ENCODE data around the gene RFX8.

RFX8 gene

DNA sequence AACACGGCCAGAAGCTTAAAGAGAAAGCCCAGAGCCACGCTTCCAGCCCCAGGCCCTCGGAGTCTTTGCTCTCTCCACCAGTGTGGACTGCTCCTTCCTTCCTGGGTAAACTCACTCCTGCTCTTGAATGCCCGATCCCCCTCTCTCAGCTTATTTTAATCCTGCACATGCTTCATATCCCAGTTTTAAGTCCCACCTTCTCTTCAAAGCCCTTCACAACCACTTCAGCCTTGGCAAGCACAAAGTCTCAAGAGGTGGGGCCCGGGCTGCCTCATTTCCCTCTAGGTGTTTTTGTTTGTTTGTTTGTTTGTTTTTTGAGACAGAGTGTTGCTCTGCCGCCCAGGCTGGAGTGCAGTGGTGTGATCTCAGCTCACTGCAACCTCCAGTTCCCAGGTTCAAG is 66.0 kb downstream of the RFX8 start:
- DNase-seq (ENCODE audit: insufficient read length, low spot score): no peak
- no peak for FAIRE-seq
- no peak for TF ChIP-seq SPI1 (IDR thresholded peaks at IDR 0.05; ENCODE audit: low read depth, low read length)
- no peak for TF ChIP-seq POLR2AphosphoS5 (IDR thresholded peaks at IDR 0.05; ENCODE audit: low read depth, low read length)
- no peak for TF ChIP-seq POU2F2 (IDR thresholded peaks at IDR 0.05; ENCODE audit: low read depth, low read length)
- no peak for TF ChIP-seq POLR2A (IDR thresholded peaks at IDR 0.05; ENCODE audit: low read depth, low read length)
- TF ChIP-seq PAX5 (IDR thresholded peaks at IDR 0.05; ENCODE audit: insufficient read depth, low read length, severe bottlenecking): no peak
- TF ChIP-seq TAF1 (IDR thresholded peaks at IDR 0.05; ENCODE audit: low read depth, low read length): no peak

DNA sequence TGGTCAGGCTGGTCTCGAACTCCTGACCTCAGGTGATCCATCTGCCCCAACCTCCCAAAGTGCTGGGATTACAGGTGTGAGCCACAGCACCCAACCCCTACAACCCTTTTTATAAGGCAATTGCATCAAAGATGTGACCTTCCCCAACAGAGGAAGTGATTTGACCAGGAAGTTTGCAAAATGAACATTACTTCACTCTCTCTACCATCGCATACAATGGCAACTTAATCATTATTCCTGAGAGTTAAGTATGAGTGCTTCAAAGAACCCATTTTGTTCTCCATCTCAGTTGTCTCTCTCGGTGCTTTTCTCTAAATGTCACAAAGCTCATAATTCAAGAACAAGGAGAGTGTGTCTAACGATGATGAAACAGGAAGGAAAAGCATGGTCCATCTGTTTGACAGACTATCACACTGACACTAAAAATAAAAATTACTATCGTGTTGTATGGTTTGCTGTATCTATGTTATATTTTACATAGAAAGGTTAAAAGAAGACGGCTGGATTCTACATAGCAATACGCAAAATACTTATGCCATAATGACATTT is 69.5 kb downstream of the RFX8 start:
- TF ChIP-seq TAF1 (IDR thresholded peaks at IDR 0.05; ENCODE audit: low read depth, low read length) (no peak), PAX5 (IDR thresholded peaks at IDR 0.05; ENCODE audit: insufficient read depth, low read length, severe bottlenecking) (no peak), POLR2AphosphoS5 (IDR thresholded peaks at IDR 0.05; ENCODE audit: low read depth, low read length) (no peak), SPI1 (IDR thresholded peaks at IDR 0.05; ENCODE audit: low read depth, low read length) (no peak), POU2F2 (IDR thresholded peaks at IDR 0.05; ENCODE audit: low read depth, low read length) (no peak), POLR2A (IDR thresholded peaks at IDR 0.05; ENCODE audit: low read depth, low read length) (no peak)
- DNase-seq (ENCODE audit: insufficient read length, low spot score) (no peak), FAIRE-seq (no peak)

DNA sequence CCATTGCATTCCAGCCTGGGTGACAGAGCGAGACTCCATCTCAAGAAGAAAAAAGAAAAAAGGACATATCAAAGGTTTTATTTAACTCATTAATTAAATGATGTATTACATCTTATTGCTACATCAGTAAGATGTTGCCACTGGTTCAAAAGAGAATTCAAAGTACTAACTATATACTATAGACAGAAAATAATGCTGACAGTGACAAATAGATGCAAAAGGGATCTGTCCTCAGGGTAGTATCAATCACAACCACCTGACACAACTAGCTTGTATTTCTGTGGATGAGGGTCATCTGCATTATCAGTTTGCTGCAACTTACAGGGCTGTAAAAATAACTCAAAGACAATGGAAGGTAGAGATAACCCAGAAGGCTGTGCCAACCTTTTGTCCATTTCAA is 71.2 kb downstream of the RFX8 start:
- no peak for FAIRE-seq
- no peak for TF ChIP-seq SPI1 (IDR thresholded peaks at IDR 0.05; ENCODE audit: low read depth, low read length)
- no peak for TF ChIP-seq POU2F2 (IDR thresholded peaks at IDR 0.05; ENCODE audit: low read depth, low read length)
- TF ChIP-seq PAX5 (IDR thresholded peaks at IDR 0.05; ENCODE audit: insufficient read depth, low read length, severe bottlenecking): no peak
- TF ChIP-seq POLR2A (IDR thresholded peaks at IDR 0.05; ENCODE audit: low read depth, low read length): no peak
- no peak for TF ChIP-seq POLR2AphosphoS5 (IDR thresholded peaks at IDR 0.05; ENCODE audit: low read depth, low read length)
- no peak for TF ChIP-seq TAF1 (IDR thresholded peaks at IDR 0.05; ENCODE audit: low read depth, low read length)
- DNase-seq (ENCODE audit: insufficient read length, low spot score): no peak

DNA sequence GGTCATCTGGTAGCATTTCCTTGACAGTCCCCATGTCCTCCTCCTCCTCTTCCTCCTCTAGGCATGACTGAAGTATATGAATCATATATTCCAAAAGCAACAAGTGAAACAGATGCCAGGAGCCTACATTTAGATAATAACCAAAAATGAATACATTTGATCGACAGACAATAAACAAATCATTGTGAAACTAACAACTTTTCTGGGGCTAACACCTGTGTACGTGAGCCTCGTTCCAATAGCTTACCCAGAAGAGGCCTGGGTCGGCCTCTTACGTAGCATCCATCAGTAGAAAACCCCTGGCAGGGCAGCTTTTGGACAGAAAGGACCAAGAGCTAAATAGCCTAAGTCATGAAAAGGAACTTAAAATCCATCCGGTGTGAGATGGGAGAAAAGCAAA is 72.3 kb downstream of the RFX8 start:
- DNase-seq (ENCODE audit: insufficient read length, low spot score): no peak
- TF ChIP-seq POU2F2 (IDR thresholded peaks at IDR 0.05; ENCODE audit: low read depth, low read length) (no peak), SPI1 (IDR thresholded peaks at IDR 0.05; ENCODE audit: low read depth, low read length) (no peak), TAF1 (IDR thresholded peaks at IDR 0.05; ENCODE audit: low read depth, low read length) (no peak), POLR2A (IDR thresholded peaks at IDR 0.05; ENCODE audit: low read depth, low read length) (no peak), PAX5 (IDR thresholded peaks at IDR 0.05; ENCODE audit: insufficient read depth, low read length, severe bottlenecking) (no peak), POLR2AphosphoS5 (IDR thresholded peaks at IDR 0.05; ENCODE audit: low read depth, low read length) (no peak)
- FAIRE-seq: no peak

DNA sequence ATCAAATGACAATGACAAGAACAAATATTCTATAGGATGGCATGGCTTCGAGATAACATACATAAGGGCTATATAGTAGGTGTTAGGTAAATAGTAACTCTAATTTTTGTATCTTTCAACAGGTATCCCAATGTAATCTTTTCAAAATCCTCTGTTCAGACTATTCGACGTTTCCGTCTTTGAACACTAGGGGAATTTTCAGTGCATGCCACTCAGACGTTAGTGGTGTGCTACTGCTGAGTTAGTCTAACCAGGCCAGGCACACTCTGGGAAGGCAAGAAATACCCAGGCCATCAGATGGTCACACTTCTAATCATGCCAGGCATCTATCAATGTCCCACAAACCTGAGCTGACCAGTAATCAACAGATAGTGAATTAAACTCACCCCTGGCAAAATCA is 73.0 kb downstream of the RFX8 start:
- no peak for FAIRE-seq
- no peak for DNase-seq (ENCODE audit: insufficient read length, low spot score)

DNA sequence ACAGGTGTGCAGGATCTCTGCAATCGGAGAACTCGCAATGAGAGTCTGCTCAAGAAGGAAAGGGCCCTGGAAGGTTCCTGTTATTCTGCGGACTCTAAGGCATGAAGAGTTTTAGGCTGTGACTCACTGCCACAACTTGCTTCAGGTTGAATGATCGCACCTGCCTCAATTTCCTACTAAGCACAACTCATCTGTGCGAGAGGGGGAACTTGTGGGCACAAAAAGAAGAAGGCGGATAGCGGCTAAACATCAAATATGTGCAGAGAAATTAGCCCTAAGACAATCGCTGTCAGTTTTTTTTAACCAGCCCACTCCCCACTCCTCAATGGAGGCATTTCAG is 73.6 kb downstream of the RFX8 start:
- TF ChIP-seq POU2F2 (IDR thresholded peaks at IDR 0.05; ENCODE audit: low read depth, low read length) (no peak), SPI1 (IDR thresholded peaks at IDR 0.05; ENCODE audit: low read depth, low read length) (no peak), TAF1 (IDR thresholded peaks at IDR 0.05; ENCODE audit: low read depth, low read length) (no peak), POLR2AphosphoS5 (IDR thresholded peaks at IDR 0.05; ENCODE audit: low read depth, low read length) (no peak), PAX5 (IDR thresholded peaks at IDR 0.05; ENCODE audit: insufficient read depth, low read length, severe bottlenecking) (no peak), POLR2A (IDR thresholded peaks at IDR 0.05; ENCODE audit: low read depth, low read length) (no peak)
- DNase-seq (ENCODE audit: insufficient read length, low spot score) (no peak), FAIRE-seq (no peak)

More for the DNA sequence above, 73.0 kb downstream of the RFX8 start:
- no peak for TF ChIP-seq POLR2A (IDR thresholded peaks at IDR 0.05; ENCODE audit: low read depth, low read length)
- no peak for TF ChIP-seq SPI1 (IDR thresholded peaks at IDR 0.05; ENCODE audit: low read depth, low read length)
- TF ChIP-seq POU2F2 (IDR thresholded peaks at IDR 0.05; ENCODE audit: low read depth, low read length): no peak
- no peak for TF ChIP-seq POLR2AphosphoS5 (IDR thresholded peaks at IDR 0.05; ENCODE audit: low read depth, low read length)
- TF ChIP-seq PAX5 (IDR thresholded peaks at IDR 0.05; ENCODE audit: insufficient read depth, low read length, severe bottlenecking): no peak
- no peak for TF ChIP-seq TAF1 (IDR thresholded peaks at IDR 0.05; ENCODE audit: low read depth, low read length)

DNA sequence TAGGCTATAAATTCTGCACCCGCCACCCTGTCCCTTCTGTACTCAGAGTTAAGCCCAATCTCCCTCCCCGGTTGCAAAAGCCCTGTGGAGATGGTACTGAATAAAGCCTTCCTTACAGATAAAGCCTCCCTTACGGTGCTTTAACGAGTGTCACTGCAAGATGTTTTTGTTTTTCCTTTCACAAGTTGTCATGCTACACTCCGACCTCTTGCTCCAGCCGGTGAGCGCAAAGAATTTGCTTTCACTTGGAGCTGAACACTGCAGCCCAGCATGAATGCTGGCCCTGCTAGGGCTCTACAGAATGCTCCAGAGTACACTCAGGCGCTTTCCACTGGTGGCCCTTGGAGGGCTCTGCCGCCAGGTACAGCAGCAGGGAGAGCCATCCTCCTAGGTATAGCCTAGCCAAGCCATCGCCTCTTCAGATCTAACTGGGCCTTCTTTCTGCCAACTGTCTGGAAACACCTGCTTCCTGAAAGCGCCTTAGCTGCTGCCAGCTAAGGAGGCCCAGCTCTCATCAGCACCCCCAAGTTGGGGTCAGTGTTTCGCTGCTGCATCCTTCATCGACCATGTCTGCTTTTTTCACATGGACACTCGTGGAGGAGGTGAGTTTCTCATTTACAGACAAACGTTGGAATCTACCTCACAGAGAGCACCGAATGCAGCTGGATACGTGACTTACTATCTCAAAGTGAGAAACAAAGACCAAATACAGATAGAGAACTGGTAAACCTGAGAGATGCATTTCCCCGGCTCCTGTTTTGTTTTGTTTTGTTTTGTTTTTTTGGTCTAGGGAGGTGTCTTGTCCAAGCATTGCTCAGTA is 74.2 kb downstream of the RFX8 start:
- no peak for FAIRE-seq
- no peak for DNase-seq (ENCODE audit: insufficient read length, low spot score)
- TF ChIP-seq SPI1 (IDR thresholded peaks at IDR 0.05; ENCODE audit: low read depth, low read length) (no peak), PAX5 (IDR thresholded peaks at IDR 0.05; ENCODE audit: insufficient read depth, low read length, severe bottlenecking) (no peak), POU2F2 (IDR thresholded peaks at IDR 0.05; ENCODE audit: low read depth, low read length) (no peak), POLR2A (IDR thresholded peaks at IDR 0.05; ENCODE audit: low read depth, low read length) (no peak), TAF1 (IDR thresholded peaks at IDR 0.05; ENCODE audit: low read depth, low read length) (no peak), POLR2AphosphoS5 (IDR thresholded peaks at IDR 0.05; ENCODE audit: low read depth, low read length) (no peak)

DNA sequence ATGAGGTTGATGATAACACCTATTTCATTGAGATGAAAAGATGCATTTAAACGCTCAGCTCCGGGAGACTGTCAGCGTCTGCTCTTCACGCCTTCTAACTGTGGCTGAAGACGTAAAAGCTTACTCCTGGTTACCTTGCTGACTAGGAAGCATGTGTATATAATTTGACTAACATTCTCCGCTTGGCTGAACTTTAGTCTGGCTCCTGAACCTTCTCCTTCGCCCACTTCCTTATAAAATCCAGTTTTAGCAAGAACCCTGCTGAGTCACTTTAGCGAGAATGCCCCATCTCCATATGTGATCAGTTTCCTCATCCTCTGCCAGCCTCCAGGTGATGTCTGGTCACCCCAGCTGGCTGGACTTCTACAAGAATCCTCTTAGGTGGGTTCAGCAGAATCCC is 74.9 kb downstream of the RFX8 start:
- TF ChIP-seq SPI1 (IDR thresholded peaks at IDR 0.05; ENCODE audit: low read depth, low read length) (no peak), TAF1 (IDR thresholded peaks at IDR 0.05; ENCODE audit: low read depth, low read length) (no peak), POLR2A (IDR thresholded peaks at IDR 0.05; ENCODE audit: low read depth, low read length) (no peak), POLR2AphosphoS5 (IDR thresholded peaks at IDR 0.05; ENCODE audit: low read depth, low read length) (no peak), POU2F2 (IDR thresholded peaks at IDR 0.05; ENCODE audit: low read depth, low read length) (no peak), PAX5 (IDR thresholded peaks at IDR 0.05; ENCODE audit: insufficient read depth, low read length, severe bottlenecking) (no peak)
- FAIRE-seq: no peak
- DNase-seq (ENCODE audit: insufficient read length, low spot score): no peak

DNA sequence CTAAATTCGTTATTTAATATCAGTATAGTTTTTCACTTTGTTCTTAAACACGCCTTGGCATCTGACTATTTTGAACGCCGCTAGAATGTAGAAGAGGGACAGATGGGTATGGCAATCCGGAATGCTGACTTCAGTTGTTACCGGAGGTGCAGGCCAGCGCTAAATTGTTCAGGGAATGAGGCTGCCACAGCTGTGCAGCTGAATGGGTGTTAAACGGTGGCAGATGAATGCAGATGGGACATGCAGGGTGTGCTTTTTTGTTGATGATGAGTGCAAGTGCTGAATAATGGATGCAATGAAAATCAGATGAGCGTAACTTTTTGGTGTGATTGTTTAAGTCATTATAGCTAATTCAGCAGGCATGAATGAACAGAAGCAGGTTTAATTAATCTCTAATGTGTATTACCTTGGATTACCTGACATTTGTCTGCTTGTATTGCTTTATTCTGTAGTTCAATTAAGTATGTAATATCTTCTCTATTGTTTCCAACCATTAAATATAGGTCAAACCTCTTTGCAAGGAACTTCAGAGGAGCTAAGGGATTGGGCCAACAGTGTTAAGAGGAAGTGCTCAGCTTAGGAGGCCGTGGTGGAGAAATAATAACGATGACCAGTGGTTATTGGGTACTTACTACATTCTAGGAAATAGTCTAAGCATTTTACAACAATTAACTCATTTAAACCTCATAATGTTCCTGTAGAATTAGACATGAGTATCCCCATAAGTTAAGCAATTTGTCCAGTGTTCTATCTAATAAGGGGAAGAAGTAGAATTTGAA is 75.7 kb downstream of the RFX8 start:
- TF ChIP-seq POLR2A (IDR thresholded peaks at IDR 0.05; ENCODE audit: low read depth, low read length) (no peak), POLR2AphosphoS5 (IDR thresholded peaks at IDR 0.05; ENCODE audit: low read depth, low read length) (no peak)
- no peak for FAIRE-seq
- DNase-seq (ENCODE audit: insufficient read length, low spot score): no peak

Measured in GM12891 (cell line).